Breast epithelium (tissue), 3 donors: ENCODE measurements around the gene GPATCH4.

Source experiments
- CTCF ChIP-seq, 3 donors: fragments of 450-650 bp; IDR thresholded peaks; one replicate each; pipeline ENCODE4 v1.5.1; 2016 to 2017; ENCODE audit warnings: antibody characterized with exemption in 3 of 3, mild to moderate bottlenecking in 3 of 3, moderate library complexity in 3 of 3
- POLR2A ChIP-seq: fragments of 450-650 bp; IDR thresholded peaks from one replicate; pipeline ENCODE4 v1.6.1; 2016; ENCODE audit warnings: antibody characterized with exemption, mild to moderate bottlenecking, moderate library complexity

DNA sequence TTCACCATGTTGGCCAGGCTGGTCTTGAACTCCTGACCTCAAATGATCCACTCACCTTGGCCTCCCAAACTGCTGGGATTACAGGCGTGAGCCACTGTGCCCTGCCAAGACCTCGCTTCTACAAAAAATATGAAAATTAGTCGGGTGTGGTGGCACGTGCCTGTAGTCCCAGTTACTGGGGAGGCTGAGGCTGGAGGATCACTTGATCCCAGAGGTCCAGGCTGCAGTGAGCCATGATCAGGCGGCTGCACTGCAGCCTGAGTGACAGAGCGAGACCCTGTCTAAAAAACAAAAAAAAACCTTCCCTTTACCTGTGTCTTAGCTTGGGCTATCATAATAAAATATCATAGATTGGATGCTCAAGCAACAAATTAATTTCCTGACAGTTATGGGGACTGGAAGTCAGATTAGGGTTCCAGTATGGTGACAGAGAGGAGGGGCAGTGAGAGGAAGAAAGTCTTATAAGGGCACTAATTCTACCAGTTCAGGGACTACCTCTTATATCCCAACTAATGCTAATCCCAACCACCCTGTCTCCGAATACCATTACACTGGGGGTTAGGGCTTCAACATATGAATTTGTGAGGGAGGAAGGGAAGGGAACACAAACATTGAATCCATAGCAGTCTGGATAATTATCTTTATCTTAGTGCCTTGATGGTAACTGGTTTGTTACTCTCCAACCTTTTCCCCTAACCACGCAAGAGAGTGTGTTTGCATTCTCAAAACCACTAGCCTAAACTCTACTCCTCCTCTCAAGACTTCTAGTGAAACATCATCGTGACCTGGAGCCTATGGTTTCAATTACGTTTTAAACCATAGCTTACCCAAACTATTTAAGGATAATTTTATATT lies 10.7 kb downstream of the GPATCH4 start:
- no peak for TF ChIP-seq POLR2A
- no peak for TF ChIP-seq CTCF (IDR thresholded peaks at IDR 0.05)
